Fibroblast of peridontal ligament (primary cell): Measurements from ENCODE around the gene POLR2L.

ENCODE experiments used
- DNase-seq: peaks from one replicate; pipeline ENCODE4 v3.0.0-alpha.2; 2010; ENCODE audit errors: extremely low read depth

Gene POLR2L

DNA sequence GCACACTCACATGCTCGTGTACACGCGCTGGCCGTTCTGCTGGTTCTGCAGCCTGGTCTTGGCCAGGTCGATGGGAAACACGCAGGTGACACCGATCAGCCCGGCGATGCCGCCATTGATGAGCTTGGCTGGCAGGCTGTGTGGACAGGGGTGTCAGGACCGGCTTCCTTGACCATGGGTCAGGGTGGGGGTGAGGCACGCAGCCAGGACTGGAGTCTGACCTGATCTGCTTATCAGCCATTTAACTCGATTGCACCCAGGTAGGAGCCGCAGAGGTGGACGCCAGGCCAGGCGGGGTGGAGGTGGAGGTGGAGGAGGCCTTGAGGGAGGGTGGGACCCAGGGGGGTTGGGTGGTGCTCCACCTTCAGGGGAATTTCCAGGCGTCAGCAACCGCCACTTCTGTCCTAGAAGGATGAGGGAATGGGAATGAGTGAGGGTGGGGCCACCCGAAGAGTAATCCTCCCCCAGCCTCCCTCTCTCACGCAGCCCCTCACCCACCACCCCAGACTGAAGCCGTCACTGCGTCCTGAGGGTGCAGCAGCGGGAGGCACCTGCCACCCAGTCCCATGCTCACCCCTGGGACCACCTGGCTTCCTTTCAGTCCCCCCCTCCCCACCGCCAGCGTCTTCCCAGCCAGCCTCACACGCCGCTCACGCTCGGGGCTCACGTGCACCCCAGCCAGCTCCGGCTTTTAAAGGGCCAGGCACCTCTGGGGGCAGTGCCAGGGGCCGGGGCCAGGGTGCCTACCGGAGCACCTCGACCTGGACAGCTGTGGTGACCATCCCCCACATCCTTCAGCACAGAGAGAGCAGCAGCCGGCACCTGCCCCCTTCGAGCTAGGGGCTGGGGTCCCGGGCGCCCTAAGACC, 47.3 kb downstream of the POLR2L start:
- no peak for DNase-seq

DNA sequence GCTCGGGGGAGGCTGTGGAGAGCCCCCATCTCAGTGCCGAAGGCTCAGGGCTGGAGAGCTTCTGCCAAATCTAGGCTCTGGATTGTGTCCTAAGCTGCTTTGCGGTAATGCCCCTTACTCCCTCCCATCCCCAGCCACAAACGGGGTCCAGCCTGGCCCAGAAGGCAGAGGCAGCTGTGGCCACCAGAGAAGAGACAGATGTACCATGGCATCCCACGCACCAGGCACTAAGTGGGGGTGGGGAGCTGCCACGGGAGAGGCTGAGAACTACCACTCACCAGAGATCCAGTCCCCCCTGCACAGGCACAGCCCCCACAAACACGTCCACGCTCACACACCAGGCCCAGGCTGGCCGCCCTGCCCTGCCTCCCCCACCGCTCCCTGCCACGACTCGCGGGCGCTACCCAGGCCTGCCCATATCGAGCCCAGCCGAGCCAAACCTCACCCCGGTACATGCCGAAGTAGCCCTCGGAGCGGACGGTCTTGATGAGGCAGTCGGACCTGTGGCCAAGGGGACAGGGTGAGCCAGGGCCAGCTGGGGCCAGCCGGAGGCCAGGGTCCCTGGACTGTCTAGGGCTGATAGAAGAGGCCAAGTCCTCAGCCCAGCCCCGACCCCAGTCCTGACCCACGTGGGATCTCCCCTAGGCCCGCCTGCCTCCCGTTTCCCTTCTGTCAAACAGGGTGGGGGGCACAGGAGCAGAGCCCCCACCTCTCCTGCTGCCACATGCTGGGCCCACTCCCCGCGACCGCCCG, 48.1 kb downstream of the POLR2L start:
- DNase-seq, result no peak

DNA sequence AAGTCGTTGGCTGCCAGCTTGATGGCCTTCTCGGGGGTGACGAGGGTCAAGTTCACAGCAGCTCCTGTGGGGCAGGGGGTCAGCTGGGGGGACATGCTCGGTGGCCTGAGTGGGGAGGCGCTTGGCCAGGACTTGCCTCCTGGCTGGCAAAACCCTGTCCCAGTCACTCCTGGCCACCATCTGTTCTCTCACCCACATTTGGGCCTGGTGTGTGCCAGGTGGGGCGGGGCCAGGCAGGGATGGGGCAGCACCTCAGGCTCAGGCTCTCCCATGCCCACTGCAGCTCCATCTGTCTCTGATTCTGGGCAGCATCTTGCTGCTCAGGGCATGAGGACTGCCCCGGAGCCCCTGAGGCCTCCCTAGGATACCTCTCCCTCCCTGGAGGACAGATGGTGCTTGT, 48.8 kb downstream of the POLR2L start:
- no peak for DNase-seq

DNA sequence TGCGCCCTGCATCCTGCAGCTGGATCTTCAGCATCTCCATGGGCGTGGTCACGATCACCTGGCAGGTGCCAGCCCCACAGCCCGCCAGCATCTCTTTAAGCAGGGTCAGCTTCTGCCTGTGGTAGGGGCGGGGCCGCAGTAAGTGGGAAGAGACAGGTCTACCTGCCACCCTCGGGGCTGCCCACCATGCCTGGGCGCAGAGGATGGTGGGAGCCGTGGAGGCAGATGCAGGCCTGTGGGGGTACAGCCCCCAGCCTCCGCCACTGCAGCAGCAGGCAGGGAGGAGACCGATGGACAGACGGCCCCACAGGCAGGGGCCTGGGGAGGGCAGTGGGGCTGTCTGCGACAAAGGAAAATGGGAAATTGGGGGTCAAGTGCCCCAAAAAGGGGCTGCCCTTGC, 49.5 kb downstream of the POLR2L start:
- DNase-seq, result no peak

DNA sequence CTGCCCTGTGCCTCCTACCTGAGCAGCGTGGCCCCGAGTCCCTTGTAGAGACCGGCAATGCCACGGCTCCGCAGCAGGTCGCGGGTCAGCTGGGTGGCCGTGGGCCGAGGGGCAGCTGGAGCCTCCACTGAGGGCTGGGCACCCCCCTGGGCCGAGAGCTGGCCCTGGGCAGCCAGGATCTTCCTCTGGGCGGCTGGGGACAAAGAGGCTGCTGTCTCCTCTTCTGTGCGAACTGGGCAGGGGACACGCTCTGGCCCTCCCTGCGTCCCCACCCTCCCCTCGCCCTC, 49.9 kb downstream of the POLR2L start:
- no peak for DNase-seq

DNA sequence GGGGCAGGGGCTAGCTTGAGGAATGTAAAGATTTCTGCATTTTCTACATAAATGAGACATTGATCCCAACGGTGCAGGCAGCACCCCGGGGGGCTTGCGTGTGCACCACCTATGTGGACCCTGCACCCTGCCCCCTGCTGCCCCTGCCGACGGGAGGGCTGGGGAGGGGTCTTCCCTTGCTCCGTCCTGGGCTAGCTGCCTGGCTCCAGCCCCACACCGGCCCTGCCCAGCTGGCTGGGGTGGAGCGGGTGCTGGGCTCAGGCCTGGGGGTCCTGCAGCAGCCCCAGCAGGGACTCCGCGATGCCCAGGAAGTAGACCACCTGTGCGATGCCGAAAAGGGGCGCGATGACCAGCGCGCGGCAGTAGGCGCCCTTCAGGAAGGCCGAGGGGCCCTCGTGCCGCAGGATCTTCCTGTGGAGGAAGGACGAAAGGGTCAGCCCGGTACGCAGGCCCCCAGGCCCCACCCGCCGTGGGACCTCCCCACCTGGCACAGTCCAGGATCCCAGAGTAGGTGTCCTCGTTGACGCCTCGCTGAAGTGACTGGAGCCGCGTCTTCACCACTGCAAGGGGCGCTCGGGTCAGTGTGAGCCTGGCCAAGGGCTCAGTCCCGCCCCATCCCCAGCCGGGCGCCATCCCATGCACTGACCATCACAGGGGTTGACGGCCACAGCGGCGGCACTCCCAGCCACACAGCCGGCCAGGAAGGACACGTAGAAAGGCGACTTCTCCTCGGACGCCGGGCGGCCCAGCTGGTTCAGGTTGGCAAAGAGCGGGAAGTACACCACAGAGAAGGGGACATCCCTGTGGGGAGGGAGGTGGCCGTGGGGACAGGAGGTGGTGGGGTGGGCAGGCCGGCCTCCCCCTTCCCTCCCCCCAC, 50.4 kb downstream of the POLR2L start:
- DNase-seq, result no peak

DNA sequence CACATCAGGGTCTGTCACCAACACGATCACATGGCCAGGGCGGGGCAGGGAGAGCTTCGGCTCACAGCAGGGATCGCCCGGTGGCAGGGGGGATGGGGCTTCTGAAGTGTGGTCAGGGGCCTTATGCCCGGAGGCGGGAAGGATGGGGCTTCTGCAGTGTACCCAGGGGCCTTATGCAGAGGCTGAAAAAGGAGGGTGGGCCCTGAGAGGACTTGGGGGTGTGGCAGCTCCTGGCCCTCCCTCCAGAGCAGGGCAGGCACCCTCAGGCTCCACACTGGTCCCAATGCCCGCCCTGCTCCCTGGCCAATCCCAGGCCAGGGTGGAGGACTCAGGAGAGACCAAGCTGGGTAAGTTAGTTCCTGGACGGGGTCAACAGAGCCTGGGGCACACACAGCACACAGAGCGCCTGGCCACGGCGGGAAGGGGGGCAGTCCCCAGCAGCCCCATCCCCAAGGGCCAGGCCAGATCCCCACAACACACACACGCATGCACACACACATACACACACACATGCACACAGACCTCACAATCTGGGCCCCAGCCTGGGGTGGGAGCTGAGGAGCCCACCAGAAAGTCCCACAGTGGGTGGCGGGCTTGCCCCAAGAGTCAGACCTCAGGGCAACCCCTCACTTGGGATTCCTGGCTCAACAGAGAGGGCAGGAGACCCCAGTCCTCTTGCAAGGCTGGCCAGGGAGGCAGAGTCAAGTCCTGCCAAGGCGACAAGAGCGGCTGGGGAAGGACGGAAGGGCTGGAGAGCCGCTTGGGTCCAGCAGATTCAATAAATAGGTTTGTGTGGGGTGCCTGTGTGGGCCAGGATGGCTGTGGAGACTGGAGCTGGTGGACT, 51.4 kb downstream of the POLR2L start:
- DNase-seq, result no peak

DNA sequence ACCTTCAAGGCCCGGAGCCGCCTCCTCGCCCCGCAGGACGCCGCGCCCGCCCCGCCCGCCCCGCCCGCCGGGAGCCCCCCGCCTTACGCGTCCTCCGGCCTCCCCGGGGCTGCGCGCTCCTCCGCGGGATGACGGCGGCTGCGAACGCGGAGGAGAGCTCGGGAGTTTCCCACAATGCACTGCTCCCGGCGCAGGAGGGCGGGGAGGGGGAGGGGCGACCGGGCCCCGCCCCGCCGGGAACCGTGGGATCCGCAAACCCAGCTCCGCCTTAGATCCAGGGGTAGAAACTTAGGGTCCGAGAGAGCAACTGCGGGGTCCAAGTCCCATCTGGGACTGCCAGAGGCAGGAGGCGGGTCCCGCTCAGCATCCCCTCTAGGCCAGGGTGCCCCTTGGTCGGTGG, 52.4 kb downstream of the POLR2L start, which contains the start of gene CEND1:
Gene CEND1 (minus strand): TSS at position 148 of the 400 bp plus-strand sequence. CDS start 1,514 bp downstream, outside the sequence.
- peak; percentile 36 for DNase-seq
